KMS-11 (cell line): ENCODE data around the gene INPP4A.

Source experiments
- H2AFZ ChIP-seq: fragments of 200-600 bp; sonication (generic); 2 replicates; pipeline ENCODE4 v1.6.1; 2016; ENCODE audit warnings: antibody characterized with exemption, mixed run types, low read depth
- H3K27ac ChIP-seq: fragments of 200-600 bp; sonication (generic); 2 replicates; pipeline ENCODE4 v1.6.1; 2016; ENCODE audit warnings: mild to moderate bottlenecking, mixed run types
- H3K27me3 ChIP-seq: fragments of 200-600 bp; sonication (generic); 2 replicates; pipeline ENCODE4 v1.6.1; 2017; ENCODE audit warnings: mild to moderate bottlenecking, low read depth, mixed run types, moderate library complexity; ENCODE audit not compliant: insufficient read depth
- H3K36me3 ChIP-seq: fragments of 200-600 bp; sonication (generic); 2 replicates; pipeline ENCODE4 v1.6.1; 2017; ENCODE audit warnings: mild to moderate bottlenecking, mixed run types; ENCODE audit not compliant: insufficient read depth
- H3K4me1 ChIP-seq: fragments of 200-600 bp; sonication (generic); 2 replicates; pipeline ENCODE4 v1.6.1; 2016; ENCODE audit warnings: mild to moderate bottlenecking, low read depth, mixed run types; ENCODE audit not compliant: poor library complexity, severe bottlenecking
- H3K4me2 ChIP-seq: fragments of 200-600 bp; sonication (generic); 2 replicates; pipeline ENCODE4 v1.7.0; 2016; ENCODE audit warnings: mild to moderate bottlenecking, mixed run types
- H3K4me3 ChIP-seq: fragments of 200-600 bp; sonication (generic); IDR thresholded peaks from 2 replicates; pipeline ENCODE4 v1.6.1; 2017; ENCODE audit warnings: low read depth, low read length, mixed read lengths; ENCODE audit not compliant: insufficient read depth
- H3K79me2 ChIP-seq: fragments of 200-600 bp; sonication (generic); 2 replicates; pipeline ENCODE4 v1.6.1; 2016; ENCODE audit warnings: low read depth, mixed run types; ENCODE audit not compliant: insufficient read depth
- H3K9ac ChIP-seq: fragments of 200-600 bp; sonication (generic); 2 replicates; pipeline ENCODE4 v1.6.1; 2016; ENCODE audit warnings: mild to moderate bottlenecking, mixed run types
- H4K20me1 ChIP-seq: fragments of 200-600 bp; sonication (generic); 2 replicates; pipeline ENCODE4 v1.6.1; 2016; ENCODE audit warnings: mild to moderate bottlenecking, mixed run types; ENCODE audit not compliant: insufficient read depth
- CTCF ChIP-seq: fragments of 200-600 bp; sonication (generic); conservative IDR thresholded peaks from 2 replicates; pipeline ENCODE4 v1.6.1; 2017; ENCODE audit warnings: low read depth, mild to moderate bottlenecking, antibody characterized with exemption, low read length, moderate library complexity, mixed read lengths

Gene INPP4A

GRCh38 chr2:98548920-98549818 lies 104.5 kb downstream of the INPP4A start:
- Histone ChIP-seq H3K9ac (no peak overlapping the region), H4K20me1 (no peaks in the 10 kb centered on the region), H3K27ac (peak overlapping the region; percentile 59), H3K36me3 (peaks cover under 1% of the 10 kb centered on the region; the same call in 1 of the 2 replicates), H3K4me3 (no peak overlapping the region), H3K4me2 (peak overlapping the region; percentile 11; the same call in 1 of the 2 replicates), H3K79me2 (no peaks in the 10 kb centered on the region), H3K4me1 (peaks cover 58% of the 10 kb centered on the region), H2AFZ (no peak overlapping the region), H3K27me3 (no peaks in the 10 kb centered on the region)
- TF ChIP-seq CTCF: no peak

GRCh38 chr2:98550165-98550564 lies 105.5 kb downstream of the INPP4A start:
- Histone ChIP-seq H3K4me2 (no peak overlapping the region), H3K4me3 (no peak overlapping the region), H2AFZ (no peak overlapping the region), H3K9ac (no peak overlapping the region), H3K79me2 (no peaks in the 10 kb centered on the region), H3K36me3 (no peaks in the 10 kb centered on the region; the same call in 1 of the 2 replicates), H3K27me3 (no peaks in the 10 kb centered on the region), H3K4me1 (peaks cover 58% of the 10 kb centered on the region), H4K20me1 (no peaks in the 10 kb centered on the region), H3K27ac (no peak overlapping the region)
- no peak for TF ChIP-seq CTCF

GRCh38 chr2:98551316-98551715 lies 106.7 kb downstream of the INPP4A start:
- Histone ChIP-seq H3K4me2 (no peak overlapping the region), H3K36me3 (no peaks in the 10 kb centered on the region; the same call in 1 of the 2 replicates), H2AFZ (no peak overlapping the region), H3K4me1 (peaks cover 52% of the 10 kb centered on the region), H3K27ac (no peak overlapping the region), H3K9ac (no peak overlapping the region), H3K4me3 (no peak overlapping the region), H4K20me1 (no peaks in the 10 kb centered on the region), H3K27me3 (no peaks in the 10 kb centered on the region), H3K79me2 (no peaks in the 10 kb centered on the region)
- TF ChIP-seq CTCF: no peak

GRCh38 chr2:98552499-98553179 lies 108.0 kb downstream of the INPP4A start:
- no peaks in the 10 kb centered on the region for H4K20me1 ChIP-seq
- no peaks in the 10 kb centered on the region for H3K27me3 ChIP-seq
- no peak overlapping the region for H2AFZ ChIP-seq
- no peaks in the 10 kb centered on the region for H3K79me2 ChIP-seq
- H3K9ac ChIP-seq: no peak overlapping the region
- H3K27ac ChIP-seq: no peak overlapping the region
- H3K4me1 ChIP-seq: peaks cover 39% of the 10 kb centered on the region
- no peak overlapping the region for H3K4me3 ChIP-seq
- H3K4me2 ChIP-seq: no peak overlapping the region
- H3K36me3 ChIP-seq: no peaks in the 10 kb centered on the region; the same call in 1 of the 2 replicates
- TF ChIP-seq CTCF: no peak
